Stimulated activated CD4-positive, alpha-beta T cell treated with anti-CD3 and anti-CD28 coated beads, Interleukin-1b, Interleukin-23, amount 100 ng/mL, for 48 hours (primary cell): ENCODE measurements around the gene CUL2.
"Not testable (repeated sequence)": the region's sequence is repeated elsewhere in the genome, so short reads cannot be mapped to it uniquely, and the experiment has no call there.

Source experiments
- DNase-seq: peaks from one replicate; pipeline ENCODE4 v3.0.0-alpha.2; 2020

The CUL2 gene

GRCh38 chr10:35017608-35018007, 72.5 kb downstream of the CUL2 start:
- DNase-seq, result peak; percentile 21

DNA sequence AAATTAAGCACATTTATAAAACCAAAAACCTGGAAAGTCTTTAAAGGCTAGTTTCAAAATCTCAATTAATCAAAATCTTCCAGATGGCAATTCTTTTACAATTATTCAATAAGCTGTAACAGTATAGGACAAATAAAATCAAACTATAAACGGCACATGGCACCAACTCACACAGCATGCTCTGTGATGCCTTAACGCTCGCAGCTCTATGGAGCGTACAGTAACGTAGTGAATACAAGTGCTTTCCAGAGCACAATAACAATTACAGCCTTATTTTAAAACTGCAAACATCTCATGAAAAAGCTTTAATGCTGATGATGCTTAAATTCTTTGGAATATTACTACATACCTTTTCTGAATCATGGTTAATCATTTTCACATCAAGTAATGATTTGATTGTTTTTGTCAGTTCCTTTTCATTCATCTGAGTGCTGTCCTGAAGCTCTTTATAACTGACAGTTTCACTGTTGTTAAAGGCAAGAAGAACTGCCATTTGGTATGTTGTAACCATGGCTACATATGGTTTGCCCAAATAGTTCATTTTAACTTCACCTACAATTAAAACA, 74.2 kb downstream of the CUL2 start:
- DNase-seq, result no peak

DNA sequence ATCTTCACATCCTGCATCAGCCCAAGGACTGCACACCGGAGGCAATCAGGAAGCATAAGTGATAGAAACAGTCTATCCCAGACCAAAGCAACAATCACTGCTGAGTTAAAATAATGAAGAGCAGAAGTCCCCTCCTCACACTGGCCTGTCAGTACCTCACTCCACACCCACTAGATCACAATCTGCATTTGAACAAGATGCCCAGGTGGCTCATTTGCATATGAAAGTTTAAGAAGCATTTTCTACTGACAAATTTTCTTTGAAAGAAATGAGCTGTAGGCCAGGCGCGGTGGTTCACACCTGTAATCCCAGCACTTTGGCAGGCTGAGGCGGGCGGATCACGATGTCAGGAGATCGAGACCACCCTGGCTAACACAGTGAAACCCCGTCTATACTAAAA, 77.4 kb downstream of the CUL2 start:
- DNase-seq, result no peak

GRCh38 chr10:35011771-35012191, 78.4 kb downstream of the CUL2 start:
- DNase-seq, result no peak

DNA sequence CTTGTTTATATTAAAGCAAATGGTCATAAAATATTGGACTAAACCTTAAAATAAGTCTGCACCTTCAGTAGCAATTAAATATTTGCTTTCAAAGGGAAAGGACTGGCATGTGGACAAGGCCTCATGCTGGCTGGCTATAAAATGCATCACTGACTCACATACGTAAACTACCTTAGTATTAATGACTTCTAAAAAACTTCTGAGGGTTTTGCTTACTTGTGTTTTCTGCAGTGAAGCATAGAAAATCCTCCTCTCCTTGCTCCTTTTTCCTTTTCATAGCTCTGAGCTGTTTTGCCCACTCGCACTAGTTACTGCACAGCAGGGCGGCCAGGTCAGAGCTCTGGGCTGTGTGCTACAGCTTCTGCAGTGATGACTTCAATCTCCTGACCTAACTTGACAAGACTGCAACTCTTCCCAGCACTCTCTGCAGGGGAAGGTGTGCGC, 82.3 kb downstream of the CUL2 start:
- DNase-seq, result no peak

GRCh38 chr10:35006836-35007235, 83.3 kb downstream of the CUL2 start:
- no peak for DNase-seq

DNA sequence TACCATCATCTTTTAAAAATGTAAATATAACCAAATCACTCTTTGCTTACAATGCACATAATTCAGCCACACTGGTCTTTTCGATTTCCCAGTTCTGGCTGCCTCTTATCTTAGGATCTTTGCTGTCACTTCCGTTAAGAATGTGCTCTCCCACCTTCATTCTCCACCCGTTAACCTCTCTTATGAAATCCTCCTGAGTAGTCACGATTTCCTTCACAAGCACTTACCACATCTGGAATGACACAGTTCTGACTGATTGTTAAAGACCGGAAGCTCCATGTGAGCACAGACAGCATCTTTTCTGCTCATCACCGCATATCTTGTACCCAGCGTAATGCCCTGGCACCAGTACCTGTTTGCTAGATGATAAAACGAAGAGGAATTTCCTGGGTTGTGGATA, 84.3 kb downstream of the CUL2 start:
- DNase-seq, result no peak

- DNase-seq, result no peak
Measured at GRCh38 chr10:35004651-35005050, 85.5 kb downstream of the CUL2 start.

DNA sequence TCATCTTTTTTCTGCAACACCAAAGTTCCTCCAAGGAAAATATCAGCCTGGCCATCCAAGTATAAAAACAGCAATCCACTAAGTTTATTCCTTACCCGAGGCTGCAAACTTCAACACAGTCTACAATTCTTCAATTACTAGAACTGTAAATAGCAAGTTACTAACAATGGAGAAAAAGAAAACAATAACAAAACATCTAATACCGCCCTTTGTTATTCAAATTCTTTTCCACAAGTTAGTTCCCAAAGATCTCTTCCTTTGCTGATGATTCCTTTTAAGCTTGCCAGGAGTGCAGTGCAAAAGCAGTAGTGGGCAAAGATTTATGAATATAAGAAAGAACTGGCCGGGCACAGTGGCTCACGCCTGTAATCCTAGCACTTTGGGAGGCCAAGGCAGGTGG, 86.2 kb downstream of the CUL2 start:
- DNase-seq, result no peak

DNA sequence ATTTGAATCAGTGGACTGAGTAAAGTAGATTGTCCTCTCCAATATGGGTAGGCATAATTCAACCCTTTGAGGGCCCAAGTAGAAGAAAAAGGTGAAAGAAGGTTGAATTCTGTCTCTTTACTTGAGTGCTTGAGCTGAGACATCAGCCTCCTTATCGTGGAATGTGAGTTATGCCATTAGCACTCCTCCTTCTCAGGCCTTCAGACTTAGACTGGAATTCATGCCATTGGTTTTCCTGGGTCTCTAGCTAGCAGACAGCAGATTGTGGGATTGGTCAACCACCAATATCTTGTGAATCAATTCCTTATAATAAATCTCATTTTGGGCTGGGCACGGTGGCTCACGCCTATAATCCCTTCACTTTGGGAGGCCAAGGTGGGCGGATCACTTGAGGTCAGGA, 89.2 kb downstream of the CUL2 start:
- no peak for DNase-seq

GRCh38 chr10:34999532-34999931, 90.6 kb downstream of the CUL2 start:
- DNase-seq, result no peak

GRCh38 chr10:34998940-34999339, 91.2 kb downstream of the CUL2 start:
- DNase-seq, result no peak

- DNase-seq, result no peak
Measured at GRCh38 chr10:34996843-34997242, 93.3 kb downstream of the CUL2 start.

DNA sequence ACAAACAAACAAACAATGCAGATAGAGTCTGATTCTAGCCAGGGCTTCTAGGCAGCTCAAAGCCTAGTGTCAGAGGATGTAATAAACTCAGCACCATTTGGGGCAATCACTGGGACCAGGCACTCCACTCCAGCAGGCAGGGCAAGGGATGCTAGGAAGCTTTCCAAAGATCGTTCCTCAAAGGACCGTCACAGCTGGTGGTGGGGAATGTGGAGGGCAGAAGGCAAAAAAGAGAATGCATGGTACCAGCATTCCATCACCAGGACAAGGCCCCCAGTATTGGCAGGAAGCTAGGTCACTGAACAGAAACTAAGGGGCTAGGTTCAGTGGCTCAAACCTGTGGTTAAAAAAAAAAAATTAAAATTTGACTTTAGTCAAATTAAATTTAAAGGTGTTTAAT, 94.2 kb downstream of the CUL2 start:
- no peak for DNase-seq

DNA sequence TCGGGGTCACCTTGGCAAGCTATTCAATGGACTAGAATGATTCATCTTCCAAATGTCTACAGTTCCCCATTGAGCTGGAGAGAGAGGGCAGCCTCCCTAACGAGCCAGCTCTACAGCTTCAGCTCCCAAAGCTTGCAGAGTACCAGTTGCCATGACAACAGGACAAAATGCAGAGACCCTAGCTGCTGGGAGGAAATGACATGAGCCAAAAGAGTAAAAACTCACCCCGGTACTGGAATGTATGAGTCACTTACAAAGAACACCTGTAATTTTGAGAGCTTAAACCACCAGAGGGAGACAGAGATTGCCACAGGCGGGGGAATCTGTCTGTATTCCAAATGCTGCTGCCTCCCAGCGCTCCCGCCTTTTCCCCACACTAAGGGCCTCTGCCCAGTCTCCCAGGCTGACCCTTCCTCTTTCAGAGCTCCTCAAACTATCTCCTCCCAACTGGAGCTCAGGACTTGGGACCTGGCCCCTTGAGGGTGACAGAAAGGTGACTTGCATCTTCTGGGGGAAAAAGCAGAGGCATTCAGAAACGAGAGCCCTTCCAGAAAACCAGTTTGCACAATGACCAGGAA, 95.5 kb downstream of the CUL2 start:
- DNase-seq, result peak; percentile 65

- DNase-seq, result no peak
Measured at GRCh38 chr10:34993782-34994181, 96.4 kb downstream of the CUL2 start.

DNA sequence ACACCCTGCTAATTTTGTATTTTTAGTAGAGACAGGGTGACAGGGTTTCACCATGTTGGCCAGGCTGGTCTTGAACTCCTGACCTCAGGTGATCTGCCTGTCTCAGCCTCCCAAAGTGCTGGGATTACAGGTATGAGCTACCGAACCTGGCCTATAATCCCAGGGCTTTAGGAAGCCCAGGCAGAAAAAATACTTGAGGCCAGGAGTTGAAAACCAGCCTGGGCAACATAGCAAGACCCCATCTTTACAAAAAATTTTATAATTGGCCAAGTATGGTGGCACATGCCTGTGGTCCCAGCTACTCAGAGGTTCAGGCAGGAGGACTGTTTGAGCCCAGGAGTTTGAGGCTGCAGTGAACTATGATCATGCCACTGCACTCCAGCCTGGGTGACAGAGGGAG, 99.0 kb downstream of the CUL2 start:
- DNase-seq, result not testable (repeated sequence)

- DNase-seq, result no peak
Measured at GRCh38 chr10:34988397-34989067, 101.6 kb downstream of the CUL2 start.

DNA sequence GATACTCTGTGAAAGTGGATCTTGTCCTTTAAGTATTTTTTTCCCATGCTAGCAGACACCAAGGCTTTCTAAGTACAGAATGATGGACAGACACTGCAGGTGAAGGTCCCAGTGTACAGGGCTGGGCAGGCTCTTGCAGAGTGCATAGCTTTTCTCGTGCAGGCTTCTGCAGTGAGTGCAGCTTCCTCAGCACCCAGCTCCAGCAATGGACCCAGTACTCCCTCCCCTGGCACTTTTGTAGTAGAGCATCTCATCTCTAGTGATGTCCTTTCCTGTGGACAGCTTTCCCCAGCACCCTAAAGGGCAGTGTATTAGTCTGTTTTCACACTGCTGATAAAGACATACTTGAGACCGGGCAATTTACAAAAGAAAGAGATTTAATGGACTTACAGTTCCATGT, 104.3 kb downstream of the CUL2 start:
- no peak for DNase-seq

- no peak for DNase-seq
Measured at GRCh38 chr10:34985146-34985545, 105.0 kb downstream of the CUL2 start.

GRCh38 chr10:34981844-34982243, 108.3 kb downstream of the CUL2 start:
- no peak for DNase-seq

- DNase-seq, result no peak
Measured at GRCh38 chr10:34979938-34980337, 110.2 kb downstream of the CUL2 start.

DNA sequence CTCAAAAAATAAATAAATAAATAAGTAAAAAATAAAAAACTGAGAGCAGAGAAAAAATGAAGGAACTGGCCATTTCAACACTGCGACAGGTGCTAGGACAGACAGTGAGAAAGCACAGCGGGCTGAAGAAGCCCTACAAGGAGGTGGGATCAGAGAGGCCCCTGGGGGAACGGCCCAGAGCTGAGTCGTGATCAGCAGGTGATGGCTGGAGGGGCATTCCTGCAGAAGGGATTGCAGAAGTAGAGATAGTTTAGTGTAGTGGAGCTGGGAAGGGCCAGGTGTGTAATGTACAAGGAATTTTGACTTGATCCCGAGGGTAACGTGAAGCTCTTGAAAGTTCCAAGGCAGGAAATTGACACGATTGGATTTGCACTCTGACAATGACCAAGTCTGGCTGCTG, 112.1 kb downstream of the CUL2 start:
- no peak for DNase-seq

GRCh38 chr10:34976380-34976910, 113.7 kb downstream of the CUL2 start:
- not testable (repeated sequence) for DNase-seq
